Activated CD4-positive, alpha-beta T cell treated with anti-CD3 and anti-CD28 coated beads, Interleukin-2, Interleukin-4, amounts not matched to agents 100 ng/mL and 50 ng/mL, durations not matched to agents 16 hours and 8 hours (primary cell): ENCODE measurements around the gene CCDC181.
"Not testable (repeated sequence)": the region's sequence is repeated elsewhere in the genome, so short reads cannot be mapped to it uniquely, and the experiment has no call there.

Experiments used
- DNase-seq: peaks from one replicate; pipeline ENCODE4 v3.0.0-alpha.2; 2020; ENCODE audit warnings: low spot score

Gene CCDC181

GRCh38 chr1:169427081-169427641, at the start of gene CCDC181:
Gene CCDC181, minus strand, starts transcription at chr1:169427474. Its CDS starts 2,547 bp downstream, at chr1:169424927.
- DNase-seq: peak; percentile 69

GRCh38 chr1:169475806-169476387, 48.6 kb upstream of the CCDC181 start:
- DNase-seq: no peak

GRCh38 chr1:169474302-169474995, 47.2 kb upstream of the CCDC181 start:
- no peak for DNase-seq

- no peak for DNase-seq
Observed at GRCh38 chr1:169473347-169473746, 46.1 kb upstream of the CCDC181 start.

GRCh38 chr1:169472738-169473137, 45.5 kb upstream of the CCDC181 start:
- DNase-seq: no peak

GRCh38 chr1:169468982-169469381, 41.7 kb upstream of the CCDC181 start:
- DNase-seq: no peak

- peak; percentile 32 for DNase-seq
Observed at GRCh38 chr1:169466259-169467230, 39.3 kb upstream of the CCDC181 start.

GRCh38 chr1:169465281-169465680, 38.0 kb upstream of the CCDC181 start:
- DNase-seq: no peak

- no peak for DNase-seq
Observed at GRCh38 chr1:169462385-169462784, 35.1 kb upstream of the CCDC181 start.

GRCh38 chr1:169461390-169462000, 34.2 kb upstream of the CCDC181 start:
- peak; percentile 37 for DNase-seq

- peak; percentile 32 for DNase-seq
Observed at GRCh38 chr1:169460191-169460833, 33.0 kb upstream of the CCDC181 start.

GRCh38 chr1:169457443-169457842, 30.2 kb upstream of the CCDC181 start:
- no peak for DNase-seq

- no peak for DNase-seq
Observed at GRCh38 chr1:169456029-169456428, 28.8 kb upstream of the CCDC181 start.

- DNase-seq: no peak
Observed at GRCh38 chr1:169452921-169453320, 25.6 kb upstream of the CCDC181 start.

GRCh38 chr1:169451218-169451824, 24.0 kb upstream of the CCDC181 start:
- DNase-seq: no peak

GRCh38 chr1:169443923-169444322, 16.6 kb upstream of the CCDC181 start:
- no peak for DNase-seq

- DNase-seq: no peak
Observed at GRCh38 chr1:169426174-169426705, 1.0 kb downstream of the CCDC181 start.

GRCh38 chr1:169421309-169421708, 6.0 kb downstream of the CCDC181 start:
- no peak for DNase-seq

- DNase-seq: no peak
Observed at GRCh38 chr1:169414952-169415351, 12.3 kb downstream of the CCDC181 start.

GRCh38 chr1:169408340-169408739, 18.9 kb downstream of the CCDC181 start:
- DNase-seq: not testable (repeated sequence)

GRCh38 chr1:169402578-169402977, 24.7 kb downstream of the CCDC181 start:
- not testable (repeated sequence) for DNase-seq
